Endometrium (tissue), 2 donors: ENCODE results near the gene SNRPN.
"Not testable (repeated sequence)": the region's sequence is repeated elsewhere in the genome, so short reads cannot be mapped to it uniquely, and the experiment has no call there.

Source experiments
- FAIRE-seq: peaks from 2 replicates; lab custom pipeline; 2012; peaks lifted over from hg19 to GRCh38; lab: Jason Lieb, UNC
- donor health status: control.
- donor health status: control.

Gene SNRPN

DNA sequence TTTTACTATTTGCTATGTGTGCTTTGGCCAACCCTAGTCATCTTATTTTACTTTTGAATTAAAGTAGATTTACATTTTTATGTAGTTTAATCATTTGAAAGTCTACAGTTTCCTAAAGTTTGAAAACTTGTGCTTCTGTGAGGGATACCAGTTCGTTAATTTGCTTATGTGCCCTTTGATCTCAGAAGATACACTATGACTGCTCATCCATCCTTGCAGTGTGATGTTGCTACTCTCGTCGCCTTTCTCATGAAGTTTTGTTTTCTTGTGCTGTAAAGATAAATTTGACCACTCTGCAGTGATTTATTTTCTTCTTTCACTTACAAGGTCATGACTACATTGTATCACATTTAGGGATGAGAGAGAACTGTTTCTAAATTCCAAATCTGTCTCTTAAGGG, 16.3 kb downstream of the SNRPN start:
- FAIRE-seq, result no peak

DNA sequence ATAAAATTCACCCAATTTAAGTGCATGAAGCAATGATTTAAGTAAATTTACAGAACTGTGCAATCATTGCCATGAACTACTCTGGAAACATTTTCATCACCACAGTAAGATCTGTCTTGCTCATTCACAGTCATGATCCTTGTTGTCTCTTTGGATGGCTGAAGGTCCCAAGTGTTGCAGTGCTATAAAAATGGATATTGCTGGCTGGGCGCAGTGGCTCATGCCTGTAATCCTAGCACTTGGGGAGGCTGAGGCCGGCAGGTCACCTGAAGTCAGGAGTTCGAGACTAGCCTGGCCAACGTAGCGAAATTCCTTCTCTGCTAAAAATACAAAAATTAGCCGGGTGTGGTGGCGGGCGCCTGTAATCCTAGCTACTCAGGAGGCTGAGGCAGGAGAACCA, 17.0 kb downstream of the SNRPN start:
- no peak for FAIRE-seq

DNA sequence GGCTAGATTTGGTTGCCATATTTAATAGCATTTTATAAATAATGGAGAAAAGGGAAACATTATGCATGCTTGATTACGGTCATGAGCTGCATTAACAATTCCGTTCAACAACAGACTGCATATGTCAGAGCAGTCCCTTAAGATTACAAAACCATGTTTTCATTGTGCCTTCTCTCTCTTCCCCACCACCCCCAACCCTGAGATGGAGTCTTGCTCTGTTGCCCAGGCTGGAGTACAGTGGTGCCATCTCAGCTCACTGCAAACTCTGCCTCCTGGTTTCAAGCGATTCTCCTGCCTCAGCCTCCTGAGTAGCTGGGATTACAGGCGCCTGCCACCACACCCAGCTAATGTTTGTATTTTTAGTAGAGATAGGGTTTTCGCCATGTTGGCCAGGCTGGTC, 17.9 kb downstream of the SNRPN start:
- not testable (repeated sequence) for FAIRE-seq

DNA sequence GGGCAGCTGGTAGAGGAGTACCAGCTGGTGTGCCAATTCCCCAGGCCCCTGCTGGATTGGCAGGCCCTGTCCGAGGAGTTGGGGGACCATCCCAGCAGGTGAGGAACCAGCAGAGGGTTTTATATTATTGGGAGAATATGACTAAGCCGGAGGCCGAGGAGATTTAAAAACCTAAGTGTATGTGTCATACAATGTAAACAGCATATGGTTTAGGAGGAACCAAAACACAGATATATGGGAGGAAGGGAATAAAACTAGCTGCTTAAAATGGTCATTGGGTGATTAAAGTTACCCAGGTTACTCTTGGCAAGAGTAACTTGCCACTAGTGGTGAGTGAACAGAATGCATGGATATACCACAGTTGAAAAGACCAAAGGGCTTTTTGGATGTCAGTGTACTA, 22.1 kb downstream of the SNRPN start:
- FAIRE-seq, result no peak

DNA sequence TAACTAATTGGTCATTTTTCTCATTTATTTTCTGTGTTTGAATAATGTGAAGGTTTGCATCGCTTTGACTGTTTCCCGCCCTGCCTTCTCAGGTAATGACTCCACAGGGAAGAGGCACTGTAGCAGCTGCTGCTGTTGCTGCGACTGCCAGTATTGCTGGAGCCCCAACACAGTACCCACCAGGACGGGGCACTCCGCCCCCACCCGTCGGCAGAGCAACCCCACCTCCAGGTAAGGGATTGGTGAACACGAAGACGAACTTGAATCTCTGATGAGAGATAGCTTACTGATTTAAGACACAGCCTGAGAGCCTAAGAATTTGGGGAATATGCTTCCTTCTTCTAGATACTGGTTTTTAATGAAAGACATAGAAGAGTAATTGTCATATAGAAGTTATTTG, 22.9 kb downstream of the SNRPN start:
- FAIRE-seq, result no peak

DNA sequence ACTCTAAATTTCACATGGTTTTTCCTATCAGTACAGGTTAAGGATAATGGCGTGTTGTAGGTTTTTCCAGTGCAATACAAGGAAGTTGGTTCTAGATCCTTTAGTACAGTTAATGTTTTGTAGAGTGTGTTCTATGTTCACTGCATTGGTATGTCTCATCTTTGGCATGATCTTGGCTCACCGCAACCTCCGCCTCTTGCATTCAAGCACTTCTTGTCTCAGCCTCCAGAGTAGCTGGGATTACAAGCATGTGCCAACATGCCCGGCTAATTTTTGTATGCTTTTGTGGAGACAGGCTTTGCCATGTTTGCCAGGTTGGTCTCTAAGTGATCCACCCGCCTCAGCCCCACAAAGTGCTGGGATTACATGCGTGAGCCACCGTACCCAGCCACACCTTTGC, 30.4 kb downstream of the SNRPN start:
- FAIRE-seq, result no peak

DNA sequence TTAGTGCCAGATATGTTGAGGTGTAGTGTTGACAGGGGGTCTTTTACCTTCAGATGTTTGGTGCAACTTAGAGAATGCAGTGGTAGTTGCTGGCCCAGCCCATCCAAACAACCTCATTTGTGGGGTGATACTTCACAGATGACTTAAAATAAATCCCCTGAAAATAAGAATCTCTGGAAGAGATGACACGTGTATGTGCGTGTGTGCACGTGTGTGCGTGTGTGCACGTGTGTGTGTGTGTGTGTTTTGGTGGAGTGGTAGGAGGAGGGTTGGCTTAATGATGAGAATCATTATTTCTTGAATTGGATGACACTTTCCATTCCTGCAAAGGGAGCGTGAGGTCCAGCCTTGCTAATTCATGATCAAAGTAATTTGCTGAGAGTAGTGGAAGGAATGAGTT, 31.9 kb downstream of the SNRPN start:
- no peak for FAIRE-seq

DNA sequence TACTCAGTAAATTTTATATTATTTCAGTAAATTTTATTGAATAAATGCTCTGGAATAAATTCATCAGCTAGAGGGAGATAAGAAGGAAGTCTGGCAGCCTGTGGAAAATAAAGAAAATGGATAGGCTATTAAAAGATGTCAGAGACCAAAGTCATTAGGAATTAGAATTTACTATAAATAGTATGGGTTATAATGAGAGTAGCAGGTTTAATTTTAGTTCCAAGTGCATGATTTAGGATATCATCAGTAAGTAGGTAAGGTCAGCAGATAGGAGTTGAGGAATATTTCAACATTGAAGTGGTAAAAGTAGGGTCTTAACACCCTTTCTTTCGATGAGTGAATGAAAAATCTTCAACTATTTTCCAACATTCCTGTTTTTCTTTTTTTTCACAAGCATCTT, 64.6 kb downstream of the SNRPN start:
- FAIRE-seq, result no peak

DNA sequence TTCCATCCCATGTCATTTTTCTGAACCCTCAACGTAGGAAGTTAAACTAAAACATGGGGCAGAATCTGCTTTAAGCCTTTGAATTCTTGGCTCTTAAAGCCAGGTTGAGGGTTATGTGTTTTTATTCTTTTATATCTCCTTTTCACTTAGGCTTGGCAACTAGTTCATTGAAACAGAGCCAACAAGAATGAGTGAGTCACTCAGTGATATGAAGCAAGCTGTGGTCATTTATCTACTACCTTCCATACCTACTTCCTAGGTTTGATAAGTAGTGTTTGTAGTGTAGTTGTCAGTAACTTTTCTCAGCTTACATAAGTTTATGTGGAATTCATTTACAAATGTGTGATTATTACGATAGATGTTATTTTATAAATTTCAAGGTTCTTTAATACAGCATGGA, 67.4 kb downstream of the SNRPN start:
- FAIRE-seq, result no peak
